Dendritic cell treated with granulocyte-macrophage colony-stimulating factor and Interleukin-4, amounts not matched to agents 40 ng/mL and 50 ng/mL, for 4 days (primary cell): Measurements from ENCODE around the gene MACROD2.
"Not testable (repeated sequence)": the region's sequence is repeated elsewhere in the genome, so short reads cannot be mapped to it uniquely, and the experiment has no call there.

Experiments
- H3K27ac Mint-ChIP-seq: one replicate; pipeline ENCODE4 v1.8.0; 2022; ENCODE audit warnings: mild to moderate bottlenecking, mixed read lengths
- H3K27me3 Mint-ChIP-seq: one replicate; pipeline ENCODE4 v1.8.0; 2022; ENCODE audit warnings: mild to moderate bottlenecking, mixed read lengths
- H3K36me3 Mint-ChIP-seq: one replicate; pipeline ENCODE4 v1.8.0; 2022; ENCODE audit warnings: low read depth, mixed read lengths
- H3K4me1 Mint-ChIP-seq: one replicate; pipeline ENCODE4 v1.8.0; 2022; ENCODE audit warnings: low read depth, mixed read lengths
- H3K4me3 Mint-ChIP-seq: one replicate; pipeline ENCODE4 v1.8.0; 2022; ENCODE audit warnings: mild to moderate bottlenecking, moderate library complexity, mixed read lengths
- H3K9me3 Mint-ChIP-seq: one replicate; pipeline ENCODE4 v1.8.0; 2022; ENCODE audit warnings: mixed read lengths
- intact Hi-C: fragments of 100-400 bp; cut with micrococcal nuclease; formaldehyde crosslinking; loops from one replicate; pipeline ENCODE4 v1.15.0; 2022

Gene MACROD2

GRCh38 chr20:14919501-14920081, 924.3 kb downstream of the MACROD2 start:
- Mint-ChIP-seq H3K4me1 (no peaks in the 10 kb centered on the region), H3K4me3 (no peak overlapping the region), H3K9me3 (peaks cover 6% of the 10 kb centered on the region), H3K27me3 (peaks cover 2% of the 10 kb centered on the region), H3K27ac (no peak overlapping the region), H3K36me3 (no peaks in the 10 kb centered on the region)
- intact Hi-C loops = no loop called here

DNA sequence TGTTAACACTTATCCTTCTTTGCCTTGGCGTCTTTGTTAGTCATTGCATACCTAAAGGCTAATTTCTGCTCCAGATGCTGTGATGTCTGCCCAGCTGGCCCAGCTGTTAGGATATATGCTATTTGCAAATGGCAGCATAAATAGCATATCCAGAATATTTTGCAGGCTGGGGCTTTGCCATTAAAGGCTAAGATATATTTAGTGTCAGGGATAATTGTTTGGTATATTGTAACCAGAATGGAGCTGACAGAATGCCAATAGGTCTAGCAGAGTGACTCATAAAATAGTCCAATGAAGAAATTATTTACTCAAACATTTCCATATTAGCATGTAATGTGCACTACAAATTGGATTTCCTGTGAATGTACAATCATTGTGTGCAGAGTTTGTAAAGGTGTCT, 926.2 kb downstream of the MACROD2 start:
- Mint-ChIP-seq H3K27me3 (peaks cover 2% of the 10 kb centered on the region), H3K9me3 (peaks cover 6% of the 10 kb centered on the region), H3K4me1 (no peaks in the 10 kb centered on the region), H3K36me3 (no peaks in the 10 kb centered on the region), H3K27ac (no peak overlapping the region), H3K4me3 (no peak overlapping the region)
- intact Hi-C loops = no loop called here

DNA sequence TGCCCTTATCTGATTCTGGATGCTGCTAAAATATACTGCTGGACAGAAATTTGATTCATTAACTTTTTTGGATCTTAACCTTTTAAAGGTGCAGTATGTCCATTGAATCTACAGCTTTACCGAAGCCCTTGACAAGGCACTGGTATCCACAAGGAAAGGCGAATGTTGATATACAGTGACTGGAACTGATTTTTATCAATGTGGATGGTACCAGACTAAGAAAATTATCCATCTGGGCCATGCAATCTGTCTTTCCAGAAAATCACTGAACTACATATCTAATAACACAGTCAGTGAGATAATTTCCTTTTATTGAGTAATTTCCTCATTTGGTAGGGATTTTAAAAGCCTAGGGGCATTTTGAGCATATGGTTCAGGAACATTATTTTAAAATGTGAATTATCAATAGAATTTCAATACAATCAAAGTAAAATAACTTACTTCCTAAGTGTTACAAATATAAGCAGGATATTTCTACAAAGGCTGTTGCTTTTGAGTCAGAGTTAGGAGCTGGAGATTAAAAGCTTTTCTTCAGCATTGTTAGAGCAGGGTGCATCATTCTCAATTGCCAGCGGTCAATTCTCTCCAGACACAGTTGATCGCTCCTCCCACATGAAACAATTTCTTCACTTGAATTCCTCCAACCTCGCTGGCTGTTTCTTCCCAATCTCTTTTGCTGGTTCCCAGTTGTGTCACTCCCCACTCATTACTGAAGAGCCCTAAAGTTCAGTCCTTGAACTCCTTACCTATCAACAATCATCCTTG, 927.4 kb downstream of the MACROD2 start:
- no peaks in the 10 kb centered on the region for H3K36me3 Mint-ChIP-seq
- H3K4me3 Mint-ChIP-seq = no peak overlapping the region
- no peaks in the 10 kb centered on the region for H3K27me3 Mint-ChIP-seq
- intact Hi-C loops = no loop called here
- peaks cover 6% of the 10 kb centered on the region for H3K9me3 Mint-ChIP-seq
- no peak overlapping the region for H3K27ac Mint-ChIP-seq
- no peaks in the 10 kb centered on the region for H3K4me1 Mint-ChIP-seq

GRCh38 chr20:14924433-14924832, 929.1 kb downstream of the MACROD2 start:
- no peak overlapping the region for H3K27ac Mint-ChIP-seq
- no peaks in the 10 kb centered on the region for H3K27me3 Mint-ChIP-seq
- peaks cover 15% of the 10 kb centered on the region for H3K9me3 Mint-ChIP-seq
- no peaks in the 10 kb centered on the region for H3K4me1 Mint-ChIP-seq
- H3K4me3 Mint-ChIP-seq = no peak overlapping the region
- no peaks in the 10 kb centered on the region for H3K36me3 Mint-ChIP-seq
- intact Hi-C loops = no loop called here

GRCh38 chr20:14925300-14925699, 930.0 kb downstream of the MACROD2 start:
- intact Hi-C loops = no loop called here
- Mint-ChIP-seq H3K27ac (no peak overlapping the region), H3K9me3 (peaks cover 16% of the 10 kb centered on the region), H3K4me1 (no peaks in the 10 kb centered on the region), H3K36me3 (no peaks in the 10 kb centered on the region), H3K4me3 (no peak overlapping the region), H3K27me3 (no peaks in the 10 kb centered on the region)

DNA sequence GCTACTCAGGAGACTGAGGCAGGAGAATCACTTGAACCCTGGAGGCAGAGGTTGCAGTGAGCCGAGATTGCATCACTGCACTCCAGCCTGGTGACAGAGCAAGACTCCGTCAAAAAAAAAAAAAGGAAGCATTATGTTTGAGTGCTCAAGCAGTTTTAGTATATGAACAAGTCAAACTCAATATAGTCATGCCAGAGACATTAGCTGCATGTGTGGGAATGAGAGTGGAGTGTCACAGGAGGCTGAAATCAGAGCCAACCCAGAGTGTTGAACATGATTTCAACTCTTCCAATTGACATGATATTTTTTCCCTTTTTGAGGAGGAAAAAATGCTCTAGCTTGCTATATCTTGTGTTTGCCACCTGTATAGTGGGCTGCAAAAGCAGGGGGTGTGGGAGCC, 931.1 kb downstream of the MACROD2 start:
- H3K4me3 Mint-ChIP-seq, H3K27me3 Mint-ChIP-seq, H3K27ac Mint-ChIP-seq, intact Hi-C loops, H3K4me1 Mint-ChIP-seq, H3K36me3 Mint-ChIP-seq: not testable (repeated sequence)
- peaks cover 16% of the 10 kb centered on the region for H3K9me3 Mint-ChIP-seq

DNA sequence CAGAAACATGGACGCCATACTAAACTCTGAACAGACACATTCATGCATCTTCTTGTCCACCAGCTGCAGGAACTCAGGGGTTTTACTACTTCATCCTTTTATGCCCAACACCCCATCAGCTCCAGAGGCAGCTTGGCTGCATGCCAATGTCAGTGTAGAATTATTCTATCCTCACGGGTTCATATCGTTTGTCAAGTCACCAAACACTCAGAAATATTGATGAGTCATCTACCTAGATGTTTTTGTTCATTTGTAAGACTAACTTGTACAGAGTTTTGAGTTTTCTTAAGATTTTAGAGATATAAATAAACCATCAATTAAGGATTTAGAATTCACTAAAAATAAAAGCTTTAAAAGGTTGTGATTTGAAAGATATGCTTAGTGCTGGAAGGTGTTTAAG, 932.8 kb downstream of the MACROD2 start:
- H3K9me3 Mint-ChIP-seq = peaks cover 14% of the 10 kb centered on the region
- intact Hi-C loops = no loop called here
- no peak overlapping the region for H3K27ac Mint-ChIP-seq
- H3K4me3 Mint-ChIP-seq = no peak overlapping the region
- H3K4me1 Mint-ChIP-seq = no peaks in the 10 kb centered on the region
- no peaks in the 10 kb centered on the region for H3K36me3 Mint-ChIP-seq
- no peaks in the 10 kb centered on the region for H3K27me3 Mint-ChIP-seq

DNA sequence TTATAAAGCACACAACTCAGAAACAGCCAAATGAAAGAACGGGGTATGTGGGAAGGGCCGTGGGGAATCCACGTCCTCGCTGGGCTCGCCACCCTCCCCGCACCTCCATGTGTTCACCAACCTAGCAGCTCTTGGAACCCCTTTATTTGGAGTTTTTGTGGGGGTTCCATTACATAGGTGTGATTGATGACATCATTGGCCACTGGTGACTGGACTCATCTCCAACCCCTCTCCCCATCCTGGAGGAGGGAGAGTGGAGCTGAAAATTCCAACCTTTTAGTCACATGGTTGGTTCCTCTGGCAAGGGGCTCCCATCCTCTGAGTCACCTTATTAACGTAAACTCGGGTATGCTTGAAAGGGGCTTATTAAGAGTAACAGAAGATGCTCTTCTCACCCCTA, 934.1 kb downstream of the MACROD2 start:
- Mint-ChIP-seq H3K9me3 (peaks cover 10% of the 10 kb centered on the region), H3K4me1 (no peaks in the 10 kb centered on the region), H3K27me3 (no peaks in the 10 kb centered on the region), H3K4me3 (no peak overlapping the region), H3K27ac (no peak overlapping the region), H3K36me3 (no peaks in the 10 kb centered on the region)
- intact Hi-C loops = no loop called here

GRCh38 chr20:14932040-14932439, 936.7 kb downstream of the MACROD2 start:
- Mint-ChIP-seq H3K9me3 (peaks cover 18% of the 10 kb centered on the region), H3K36me3 (no peaks in the 10 kb centered on the region), H3K4me1 (no peaks in the 10 kb centered on the region), H3K27ac (no peak overlapping the region), H3K27me3 (no peaks in the 10 kb centered on the region), H3K4me3 (no peak overlapping the region)
- intact Hi-C loops = no loop called here

DNA sequence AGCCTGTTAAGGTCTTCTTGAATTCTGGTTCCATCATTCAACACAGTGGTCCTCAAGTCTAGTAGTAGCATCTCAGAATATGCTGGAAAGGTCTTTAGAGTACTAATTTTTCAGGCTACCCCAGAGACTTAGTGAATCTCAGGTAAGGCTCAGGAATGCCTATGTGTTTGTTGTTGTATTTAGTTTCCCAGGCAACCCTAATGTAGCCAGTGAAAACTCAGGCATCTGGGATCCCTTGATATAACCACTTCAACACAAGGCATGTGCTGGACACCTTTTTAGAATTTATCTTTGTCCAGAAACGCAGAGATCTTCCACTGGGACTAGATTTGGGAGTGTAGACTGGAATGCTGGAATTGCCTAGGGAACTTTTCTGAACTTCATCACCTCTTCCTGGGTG, 940.0 kb downstream of the MACROD2 start:
- H3K27ac Mint-ChIP-seq = no peak overlapping the region
- H3K4me1 Mint-ChIP-seq = no peaks in the 10 kb centered on the region
- H3K9me3 Mint-ChIP-seq = peaks cover 11% of the 10 kb centered on the region
- no peaks in the 10 kb centered on the region for H3K36me3 Mint-ChIP-seq
- H3K4me3 Mint-ChIP-seq = no peak overlapping the region
- intact Hi-C loops = no loop called here
- no peaks in the 10 kb centered on the region for H3K27me3 Mint-ChIP-seq

- intact Hi-C loops = no loop called here
- Mint-ChIP-seq H3K27me3 (no peaks in the 10 kb centered on the region), H3K4me1 (no peaks in the 10 kb centered on the region), H3K36me3 (no peaks in the 10 kb centered on the region), H3K9me3 (peaks cover 28% of the 10 kb centered on the region), H3K4me3 (no peak overlapping the region), H3K27ac (no peak overlapping the region)
Observed at GRCh38 chr20:14937021-14937420, 941.7 kb downstream of the MACROD2 start.

DNA sequence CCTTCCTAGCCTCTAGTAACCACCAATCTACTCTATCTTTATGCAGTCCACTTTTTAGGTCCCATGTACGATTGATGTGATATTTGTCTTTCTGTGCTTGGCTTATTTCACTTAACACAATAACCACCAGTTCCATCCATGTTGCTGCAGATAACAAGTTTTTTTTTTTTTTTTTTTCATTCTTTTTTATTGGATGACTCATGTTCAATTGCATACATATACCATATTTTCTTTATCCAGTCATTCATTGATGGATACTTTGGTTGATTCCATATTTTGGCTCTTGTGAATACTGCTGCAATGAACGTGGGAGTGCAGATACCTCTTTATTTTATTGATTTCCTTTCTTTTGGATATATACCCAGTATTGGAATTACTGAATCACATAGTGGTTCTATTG, 942.5 kb downstream of the MACROD2 start:
- Mint-ChIP-seq H3K4me3 (no peak overlapping the region), H3K4me1 (no peaks in the 10 kb centered on the region), H3K9me3 (peaks cover 36% of the 10 kb centered on the region), H3K36me3 (no peaks in the 10 kb centered on the region), H3K27ac (no peak overlapping the region), H3K27me3 (no peaks in the 10 kb centered on the region)
- intact Hi-C loops = no loop called here

- Mint-ChIP-seq H3K27ac (no peak overlapping the region), H3K4me3 (no peak overlapping the region), H3K4me1 (no peaks in the 10 kb centered on the region), H3K36me3 (no peaks in the 10 kb centered on the region), H3K27me3 (no peaks in the 10 kb centered on the region), H3K9me3 (peaks cover 3% of the 10 kb centered on the region)
- intact Hi-C loops = no loop called here
Observed at GRCh38 chr20:14947536-14947935, 952.2 kb downstream of the MACROD2 start.

- H3K4me3 Mint-ChIP-seq = no peak overlapping the region
- H3K9me3 Mint-ChIP-seq = no peaks in the 10 kb centered on the region
- H3K27me3 Mint-ChIP-seq = no peaks in the 10 kb centered on the region
- H3K27ac Mint-ChIP-seq = no peak overlapping the region
- H3K4me1 Mint-ChIP-seq = no peaks in the 10 kb centered on the region
- no peaks in the 10 kb centered on the region for H3K36me3 Mint-ChIP-seq
- intact Hi-C loops = no loop called here
Observed at GRCh38 chr20:14947946-14948345, 952.6 kb downstream of the MACROD2 start.

DNA sequence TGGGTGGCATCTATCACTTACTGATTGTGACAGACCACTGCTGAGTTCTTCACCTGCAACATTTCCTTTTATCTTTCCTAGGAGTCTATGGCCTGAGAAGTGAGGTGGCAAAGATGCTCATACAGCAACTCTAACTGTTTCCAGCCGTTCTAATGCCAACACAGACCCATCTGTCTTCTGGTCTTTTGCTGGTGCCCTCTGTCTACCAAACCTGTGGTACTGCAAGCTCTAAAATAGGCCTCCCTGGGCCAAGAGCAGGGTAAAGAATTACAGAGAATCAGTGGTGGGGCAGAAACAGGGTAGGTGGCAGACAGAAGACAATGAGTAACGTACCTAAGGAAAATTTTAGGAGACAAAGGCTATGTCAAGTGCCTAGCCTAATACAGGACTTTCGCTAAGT, 953.1 kb downstream of the MACROD2 start:
- Mint-ChIP-seq H3K27ac (no peak overlapping the region), H3K4me3 (no peak overlapping the region), H3K9me3 (no peaks in the 10 kb centered on the region), H3K27me3 (no peaks in the 10 kb centered on the region), H3K4me1 (no peaks in the 10 kb centered on the region), H3K36me3 (no peaks in the 10 kb centered on the region)
- intact Hi-C loops = no loop called here
